ENCODE measurements around the gene EFNA1. TPM values are rescaled to one million over a fixed set of nuclear protein-coding genes. Genes with fewer than 3 reads are reported as not detected.

Gene EFNA1
- total and polyA plus RNA-seq, 2 of the 8 experiments (the other 6 are each of a cell fraction or from before 2014, with no cell fraction given), result 4.9 to 14.6 TPM

- Histone ChIP-seq H3K4me1 (replicated peaks in 1 of 4; ENCODE audit: control insufficient read depth in 3 of 4, insufficient read depth in 4 of 4, low read length in 3 of 4) (no peaks in the 10 kb centered on the region), H3K23me2 (ENCODE audit: low read depth, low read length) (no peaks in the 10 kb centered on the region; the same call in 1 of the 2 replicates), H2AFZ (ENCODE audit: low read length) (no peak overlapping the region), H2BK12ac (ENCODE audit: low read depth, low read length) (no peak overlapping the region), H4K91ac (replicated peaks; ENCODE audit: insufficient read length, low read length) (no peak overlapping the region), H2AK5ac (ENCODE audit: low read depth, low read length) (no peak overlapping the region), H3K14ac (ENCODE audit: insufficient read length) (no peak overlapping the region), H2BK5ac (ENCODE audit: low read depth, low read length) (no peak overlapping the region), H3K56ac (replicated peaks; ENCODE audit: insufficient read length, low read depth, low read length) (no peak overlapping the region), H4K20me1 (replicated peaks in 1 of 2; ENCODE audit: control insufficient read depth in 1 of 2, insufficient read depth in 2 of 2, low read length in 2 of 2) (no peaks in the 10 kb centered on the region), H3K36me3 (ENCODE audit: control insufficient read depth in 2 of 4, insufficient read depth in 4 of 4, low read length in 3 of 4) (no peaks in the 10 kb centered on the region), H3K18ac (ENCODE audit: extremely low read depth, low read length) (no peak overlapping the region), H3K4me3 (ENCODE audit: extremely low read depth in 1 of 4, insufficient read depth in 2 of 4, low read depth in 3 of 4, low read length in 4 of 4) (no peak overlapping the region), H3K27me3 (replicated peaks in 1 of 4; ENCODE audit: control insufficient read depth in 3 of 4, extremely low read depth in 1 of 4, insufficient read depth in 3 of 4, low read length in 3 of 4) (no peaks in the 10 kb centered on the region), H4K5ac (ENCODE audit: insufficient read length, low read depth, low read length) (no peak overlapping the region), H4K8ac (ENCODE audit: extremely low read depth, insufficient read depth, low read length) (no peak overlapping the region), H3K4ac (replicated peaks; ENCODE audit: insufficient read length, low read depth, low read length) (no peak overlapping the region), H2BK15ac (ENCODE audit: low read length) (no peak overlapping the region), H3K79me2 (ENCODE audit: control insufficient read depth in 1 of 2, insufficient read depth in 2 of 2, low read length in 2 of 2) (no peaks in the 10 kb centered on the region), H3K23ac (ENCODE audit: insufficient read length) (no peak overlapping the region), H3K79me1 (ENCODE audit: low read depth, low read length) (no peaks in the 10 kb centered on the region), H3K9me3 (ENCODE audit: insufficient read depth in 2 of 2, low read depth in 1 of 2, low read length in 1 of 2) (no peaks in the 10 kb centered on the region), H3K4me2 (ENCODE audit: insufficient read depth in 1 of 2, low read depth in 2 of 2, low read length in 2 of 2) (no peak overlapping the region), H3K27ac (ENCODE audit: low read depth, low read length) (no peak overlapping the region), H2BK120ac (replicated peaks; ENCODE audit: low read depth, low read length) (no peak overlapping the region), H3K9ac (replicated peaks in 1 of 4; ENCODE audit: extremely low read depth in 1 of 4, low read depth in 3 of 4, low read length in 3 of 4) (no peak overlapping the region), H2BK20ac (ENCODE audit: low read length) (no peak overlapping the region)
- CTCF ChIA-PET (ENCODE audit: partially characterized antibody), result interaction anchor here (0.6 to 2.5 kb wide), 5 partner anchors 8 to 74 kb away, joined by 3 to 11 read pairs (median 4); no protein-coding TSS in a partner anchor
- POLR2A ChIA-PET (ENCODE audit: partially characterized antibody), result no interaction called here
- 77% methylated on average over 1 of the region's 1 CpG; no CpG with 5 or more reads in 1 of the 2 experiments for WGBS, 2 experiments (ENCODE audit: extremely low coverage in 1 of 2, insufficient coverage in 1 of 2, insufficient read length in 1 of 2, insufficient replicate concordance in 2 of 2, low coverage in 1 of 2, low lambda C conversion rate in 2 of 2, missing lambda C conversion rate in 1 of 2)
- FAIRE-seq (no peak), DNase-seq (ENCODE audit: low read depth in 1 of 2, low spot score in 2 of 2) (no peak)
- TF ChIP-seq TBP (IDR thresholded peaks at IDR 0.05; ENCODE audit: low read depth, low read length) (no peak), PHF8 (conservative IDR thresholded peaks at IDR 0.05; ENCODE audit: low read depth, low read length) (no peak), CHD2 (IDR thresholded peaks at IDR 0.05; ENCODE audit: low read length) (no peak), SP1 (IDR thresholded peaks at IDR 0.05; ENCODE audit: low read depth, low read length) (no peak), EZH2 (IDR thresholded peaks at IDR 0.05; ENCODE audit: low read depth, low read length, severe bottlenecking) (no peak), CBX5 (IDR thresholded peaks at IDR 0.05; ENCODE audit: low read depth, low read length) (no peak), BRCA1 (IDR thresholded peaks at IDR 0.05; ENCODE audit: low read depth, low read length) (no peak), KDM4A (IDR thresholded peaks at IDR 0.05; ENCODE audit: low read depth, low read length, severe bottlenecking) (no peak), ATF3 (IDR thresholded peaks at IDR 0.05; ENCODE audit: insufficient read depth, low read depth, low read length) (no peak)
These were observed 31.3 kb downstream of the EFNA1 start for GRCh38 chr1:155158991-155159390.

All from H1 (cell line).